ENCODE data around the gene HAUS7. TPM values are rescaled to one million over a fixed set of nuclear protein-coding genes. Genes with fewer than 3 reads are reported as not detected.

The HAUS7 gene
- total RNA-seq, 1 experiment from 2014 or later = 59.9 TPM

DNA sequence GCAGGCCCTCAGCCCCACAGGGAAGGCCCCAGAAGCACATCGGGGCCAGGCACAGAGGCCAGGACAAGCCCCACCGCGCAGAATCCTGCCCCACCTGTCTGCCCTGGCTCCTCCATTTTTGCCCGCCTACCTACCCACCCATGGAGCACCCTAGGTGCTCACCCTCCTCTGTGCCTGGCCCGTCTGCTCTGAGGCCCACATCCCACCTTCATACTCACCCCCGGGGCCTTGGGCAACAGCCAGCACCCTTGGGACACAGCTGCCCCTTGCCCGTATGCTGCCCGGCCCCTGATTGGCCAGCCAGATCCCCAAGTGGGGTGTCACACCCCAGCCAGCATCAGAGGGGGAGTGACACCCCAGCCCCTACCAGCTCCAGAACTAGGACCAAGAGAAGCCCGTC, 13.7 kb downstream of the HAUS7 start:
- Histone ChIP-seq H3K4me3 (ENCODE audit: low read depth in 2 of 2, low read length in 2 of 2) (no peak overlapping the region), H3K27me3 (ENCODE audit: control insufficient read depth, insufficient read depth, low read length) (no peaks in the 10 kb centered on the region), H3K4me1 (ENCODE audit: control insufficient read depth, insufficient read depth, low read length) (no peaks in the 10 kb centered on the region), H3K9me3 (ENCODE audit: control insufficient read depth, insufficient read depth, low read depth, low read length) (no peaks in the 10 kb centered on the region), H3K27ac (ENCODE audit: low read length) (no peak overlapping the region), H3K36me3 (ENCODE audit: control insufficient read depth, insufficient read depth, low read length) (no peaks in the 10 kb centered on the region; the same call in 1 of the 2 replicates)
- TF ChIP-seq TCF7L2 (IDR thresholded peaks at IDR 0.05; ENCODE audit: low read depth, low read length) (no peak), POLR2AphosphoS5 (IDR thresholded peaks at IDR 0.05; ENCODE audit: low read depth, low read length) (no peak), SIN3A (IDR thresholded peaks at IDR 0.05; ENCODE audit: borderline replicate concordance, insufficient read depth, low read depth, low read length) (no peak)
- TF ChIP-seq, protein P1, sequence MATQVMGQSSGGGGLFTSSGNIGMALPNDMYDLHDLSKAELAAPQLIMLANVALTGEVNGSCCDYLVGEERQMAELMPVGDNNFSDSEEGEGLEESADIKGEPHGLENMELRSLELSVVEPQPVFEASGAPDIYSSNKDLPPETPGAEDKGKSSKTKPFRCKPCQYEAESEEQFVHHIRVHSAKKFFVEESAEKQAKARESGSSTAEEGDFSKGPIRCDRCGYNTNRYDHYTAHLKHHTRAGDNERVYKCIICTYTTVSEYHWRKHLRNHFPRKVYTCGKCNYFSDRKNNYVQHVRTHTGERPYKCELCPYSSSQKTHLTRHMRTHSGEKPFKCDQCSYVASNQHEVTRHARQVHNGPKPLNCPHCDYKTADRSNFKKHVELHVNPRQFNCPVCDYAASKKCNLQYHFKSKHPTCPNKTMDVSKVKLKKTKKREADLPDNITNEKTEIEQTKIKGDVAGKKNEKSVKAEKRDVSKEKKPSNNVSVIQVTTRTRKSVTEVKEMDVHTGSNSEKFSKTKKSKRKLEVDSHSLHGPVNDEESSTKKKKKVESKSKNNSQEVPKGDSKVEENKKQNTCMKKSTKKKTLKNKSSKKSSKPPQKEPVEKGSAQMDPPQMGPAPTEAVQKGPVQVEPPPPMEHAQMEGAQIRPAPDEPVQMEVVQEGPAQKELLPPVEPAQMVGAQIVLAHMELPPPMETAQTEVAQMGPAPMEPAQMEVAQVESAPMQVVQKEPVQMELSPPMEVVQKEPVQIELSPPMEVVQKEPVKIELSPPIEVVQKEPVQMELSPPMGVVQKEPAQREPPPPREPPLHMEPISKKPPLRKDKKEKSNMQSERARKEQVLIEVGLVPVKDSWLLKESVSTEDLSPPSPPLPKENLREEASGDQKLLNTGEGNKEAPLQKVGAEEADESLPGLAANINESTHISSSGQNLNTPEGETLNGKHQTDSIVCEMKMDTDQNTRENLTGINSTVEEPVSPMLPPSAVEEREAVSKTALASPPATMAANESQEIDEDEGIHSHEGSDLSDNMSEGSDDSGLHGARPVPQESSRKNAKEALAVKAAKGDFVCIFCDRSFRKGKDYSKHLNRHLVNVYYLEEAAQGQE (IDR thresholded peaks at IDR 0.05; ENCODE audit: insufficient read depth in 1 of 2, low read depth in 2 of 2, low read length in 1 of 2) = no peak
- TF ChIP-seq, protein P2, sequence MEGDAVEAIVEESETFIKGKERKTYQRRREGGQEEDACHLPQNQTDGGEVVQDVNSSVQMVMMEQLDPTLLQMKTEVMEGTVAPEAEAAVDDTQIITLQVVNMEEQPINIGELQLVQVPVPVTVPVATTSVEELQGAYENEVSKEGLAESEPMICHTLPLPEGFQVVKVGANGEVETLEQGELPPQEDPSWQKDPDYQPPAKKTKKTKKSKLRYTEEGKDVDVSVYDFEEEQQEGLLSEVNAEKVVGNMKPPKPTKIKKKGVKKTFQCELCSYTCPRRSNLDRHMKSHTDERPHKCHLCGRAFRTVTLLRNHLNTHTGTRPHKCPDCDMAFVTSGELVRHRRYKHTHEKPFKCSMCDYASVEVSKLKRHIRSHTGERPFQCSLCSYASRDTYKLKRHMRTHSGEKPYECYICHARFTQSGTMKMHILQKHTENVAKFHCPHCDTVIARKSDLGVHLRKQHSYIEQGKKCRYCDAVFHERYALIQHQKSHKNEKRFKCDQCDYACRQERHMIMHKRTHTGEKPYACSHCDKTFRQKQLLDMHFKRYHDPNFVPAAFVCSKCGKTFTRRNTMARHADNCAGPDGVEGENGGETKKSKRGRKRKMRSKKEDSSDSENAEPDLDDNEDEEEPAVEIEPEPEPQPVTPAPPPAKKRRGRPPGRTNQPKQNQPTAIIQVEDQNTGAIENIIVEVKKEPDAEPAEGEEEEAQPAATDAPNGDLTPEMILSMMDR (IDR thresholded peaks at IDR 0.05) = no peak
- intact Hi-C loops (cut with micrococcal nuclease; ENCODE audit: unreplicated experiment) (no loop called here), in situ Hi-C loops (cut with HindIII; ENCODE audit: low pct_unique_long_range_greater_than_20kb, low sequenced_read_pairs) (no loop called here)
- ChIA-PET POLR2A (no interaction called here), CTCF (interaction anchor here (0.7 kb wide), 1 partner anchor 646 kb away, joined by 3 read pairs; no protein-coding TSS in a partner anchor)
- BruUV-seq (replicated peaks) = no TSS peak
- ATAC-seq (no peak), DNase-seq (ENCODE audit: low read depth, low spot score) (no peak)

DNA sequence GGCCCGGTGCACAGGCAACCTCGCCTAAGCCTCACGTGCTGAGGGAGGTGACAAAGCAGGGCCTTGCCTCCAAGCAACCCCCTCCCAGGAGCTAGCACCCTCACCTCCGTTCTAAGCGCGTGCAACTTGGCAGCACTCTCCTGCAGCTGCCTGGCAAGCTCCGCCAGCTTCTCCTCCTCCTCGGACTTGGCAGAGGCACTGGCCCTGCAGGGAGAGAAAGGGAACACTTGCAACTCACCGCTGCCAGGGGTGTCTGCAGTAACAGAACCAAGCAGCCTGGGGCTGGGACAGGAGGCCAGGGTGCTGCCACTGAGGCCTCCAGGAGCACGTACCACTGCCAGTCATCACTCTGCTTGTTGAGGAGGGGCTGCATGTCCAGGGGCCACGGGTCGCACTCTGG, 14.2 kb downstream of the HAUS7 start:
- DNase-seq (ENCODE audit: low read depth, low spot score) (no peak), ATAC-seq (no peak)
- Histone ChIP-seq H3K4me3 (ENCODE audit: low read depth in 2 of 2, low read length in 2 of 2) (no peak overlapping the region), H3K9me3 (ENCODE audit: control insufficient read depth, insufficient read depth, low read depth, low read length) (no peaks in the 10 kb centered on the region), H3K27me3 (ENCODE audit: control insufficient read depth, insufficient read depth, low read length) (no peaks in the 10 kb centered on the region), H3K4me1 (ENCODE audit: control insufficient read depth, insufficient read depth, low read length) (no peaks in the 10 kb centered on the region), H3K36me3 (ENCODE audit: control insufficient read depth, insufficient read depth, low read length) (no peaks in the 10 kb centered on the region; the same call in 1 of the 2 replicates), H3K27ac (ENCODE audit: low read length) (no peak overlapping the region)
- ChIA-PET POLR2A (no interaction called here), CTCF (no interaction called here)
- TF ChIP-seq, protein P1 (IDR thresholded peaks at IDR 0.05; ENCODE audit: insufficient read depth in 1 of 2, low read depth in 2 of 2, low read length in 1 of 2) = no peak
- TF ChIP-seq, protein P2 (IDR thresholded peaks at IDR 0.05) = no peak
- no peak for TF ChIP-seq SIN3A (IDR thresholded peaks at IDR 0.05; ENCODE audit: borderline replicate concordance, insufficient read depth, low read depth, low read length)
- TF ChIP-seq POLR2AphosphoS5 (IDR thresholded peaks at IDR 0.05; ENCODE audit: low read depth, low read length) = no peak
- TF ChIP-seq TCF7L2 (IDR thresholded peaks at IDR 0.05; ENCODE audit: low read depth, low read length) = no peak
- in situ Hi-C loops (cut with HindIII; ENCODE audit: low pct_unique_long_range_greater_than_20kb, low sequenced_read_pairs) = no loop called here
- BruUV-seq (replicated peaks) = no TSS peak
- intact Hi-C loops (cut with micrococcal nuclease; ENCODE audit: unreplicated experiment) = no loop called here
